K562 (cell line): ENCODE data around the gene MYLK4. TPM values are rescaled to one million over a fixed set of nuclear protein-coding genes. Genes with fewer than 3 reads are reported as not detected.

ENCODE experiments used
- AFF1 ChIP-seq, 2 experiments: fragments of 450-650 bp; IDR thresholded peaks; 2 replicates each; pipeline ENCODE4 v1.6.1; 2018; ENCODE audit warnings: mild to moderate bottlenecking in 2 of 2, low read depth in 1 of 2; ENCODE audit not compliant: partially characterized antibody in 2 of 2
- BRD9 ChIP-seq: fragments of 450-650 bp; IDR thresholded peaks from 2 replicates; pipeline ENCODE4 v1.6.1; 2018; ENCODE audit warnings: low read depth; ENCODE audit not compliant: partially characterized antibody
- CREB3L1 ChIP-seq: fragments of 450-650 bp; IDR thresholded peaks from 2 replicates; pipeline ENCODE4 v1.6.1; 2014; ENCODE audit warnings: low read depth, mild to moderate bottlenecking, moderate library complexity, borderline replicate concordance
- CTCFL ChIP-seq: IDR thresholded peaks from 2 replicates; pipeline ENCODE4 v1.6.1; 2011; ENCODE audit warnings: borderline replicate concordance, low read depth, mild to moderate bottlenecking, moderate library complexity, low read length; ENCODE audit not compliant: insufficient read depth, poor library complexity, severe bottlenecking
- HMGN3 ChIP-seq: IDR thresholded peaks from 2 replicates; pipeline ENCODE4 v1.6.1; 2011; ENCODE audit warnings: borderline replicate concordance, low read depth, mild to moderate bottlenecking, mixed read lengths, low read length; ENCODE audit not compliant: insufficient read length; ENCODE audit errors: extremely low read depth
- HNRNPK ChIP-seq: fragments of 200-400 bp; formaldehyde crosslinking; IDR thresholded peaks from one replicate; pipeline ENCODE4 v1.6.1; 2018; ENCODE audit warnings: mild to moderate bottlenecking, low read depth, low read length; ENCODE audit not compliant: poor library complexity, severe bottlenecking
- L3MBTL2 ChIP-seq: fragments of 450-650 bp; IDR thresholded peaks from 2 replicates; pipeline ENCODE4 v1.6.1; 2016; ENCODE audit warnings: mild to moderate bottlenecking, moderate library complexity
- LCOR ChIP-seq: sonication (generic); formaldehyde crosslinking; IDR thresholded peaks from 2 replicates; pipeline ENCODE4 v1.8.0; 2022; ENCODE audit warnings: mild to moderate bottlenecking, missing genetic modification reagents
- MITF ChIP-seq: IDR thresholded peaks from 2 replicates; pipeline ENCODE4 v1.6.1; 2014; ENCODE audit warnings: antibody characterized with exemption
- MTA3 ChIP-seq: fragments of 450-650 bp; formaldehyde crosslinking; IDR thresholded peaks from 2 replicates; pipeline ENCODE4 v1.6.1; 2017; ENCODE audit warnings: mild to moderate bottlenecking, borderline replicate concordance
- POLR2G ChIP-seq: fragments of 200-400 bp; formaldehyde crosslinking; IDR thresholded peaks from 2 replicates; pipeline ENCODE4 v1.6.1; 2017; ENCODE audit warnings: low read depth, mild to moderate bottlenecking, antibody characterized with exemption, low read length, moderate library complexity
- RBM25 ChIP-seq: fragments of 200-400 bp; formaldehyde crosslinking; IDR thresholded peaks from 2 replicates; pipeline ENCODE4 v1.6.1; 2018; ENCODE audit warnings: low read length, low read depth, moderate library complexity; ENCODE audit not compliant: severe bottlenecking
- YY1 ChIP-seq, 3 experiments: IDR thresholded peaks; 2 replicates each; pipeline ENCODE4 v1.6.1; 2011; ENCODE audit warnings: low read length in 2 of 3, mild to moderate bottlenecking in 2 of 3, moderate library complexity in 2 of 3, borderline replicate concordance in 1 of 3, control low read depth in 1 of 3, low read depth in 1 of 3; ENCODE audit not compliant: insufficient read depth in 3 of 3, insufficient replicate concordance in 2 of 3, control insufficient read depth in 1 of 3, insufficient read length in 1 of 3; ENCODE audit errors: extremely low read depth in 1 of 3
- ZNF134 ChIP-seq: fragments of 250-450 bp; sonication (Bioruptor Pico); conservative IDR thresholded peaks from 2 replicates; pipeline ENCODE4 v1.4.0; 2020
- polyA plus RNA-seq, 8 experiments: library from polyadenylated mRNA; depleted of rRNA in 4 of 8; stranded (reverse) in 5 of 8; unstranded in 3 of 8; fragments of >200 nt; fragmentation: Nextera tagmentation in 2 of 8; fragmentation: Illumina TruSeq in 1 of 8; extraction: Ambion mirVana in 2 of 8; extraction: Trizol in 1 of 8; gene quantifications; 2 replicates each; pipeline versions ENCODE4 v1.2.1 to v1.2.3, GENCODE V29; 2011 to 2014; ENCODE audit warnings: inconsistent platforms in 1 of 8, missing spikeins in 1 of 8
- total RNA-seq, 7 experiments: library from RNA; depleted of rRNA in 6 of 7; stranded (reverse); fragments of >200 nt in 6 of 7; fragmentation: Illumina TruSeq in 2 of 7; extraction: Trizol in 2 of 7; gene quantifications; 2 replicates each; pipeline versions ENCODE4 v1.2.1 to v1.2.3, GENCODE V29; 2011 to 2021; ENCODE audit warnings: low replicate concordance in 1 of 7

The MYLK4 gene
- total and polyA plus RNA-seq, 9 of the 15 experiments (the other 6 are each of a cell fraction or from before 2014, with no cell fraction given), result 0.01 to 0.15 (median 0.06) TPM

GRCh38 chr6:2684103-2684749, 66.5 kb downstream of the MYLK4 start (continued):
- TF ChIP-seq YY1 (IDR thresholded peaks at IDR 0.05; ENCODE audit: borderline replicate concordance in 1 of 3, control insufficient read depth in 1 of 3, extremely low read depth in 1 of 3, insufficient read depth in 3 of 3, insufficient read length in 1 of 3, insufficient replicate concordance in 2 of 3, low read depth in 1 of 3, low read length in 2 of 3) (peak in 1 of 3 experiments; percentile 29), AFF1 (IDR thresholded peaks at IDR 0.05; ENCODE audit: low read depth in 1 of 2, partially characterized antibody in 2 of 2) (no peak), CTCFL (no peak), HMGN3 (no peak), MTA3 (no peak), L3MBTL2 (no peak; the same call in 1 of the 2 replicates), ZNF134 (CRISPR knock-in tag) (no peak), BRD9 (no peak), MITF (no peak), CREB3L1 (no peak), RBM25 (no peak), POLR2G (no peak), HNRNPK (no peak), LCOR (CRISPR knock-in tag) (no peak)
